HG03025 (cell line): ENCODE data around the gene KRT13.

ENCODE experiments used
- ATAC-seq: cut with Tn5 transposase; IDR thresholded peaks from one replicate; pipeline ENCODE4 v1.9.1; 2021; ENCODE audit warnings: mild to moderate bottlenecking, moderate library complexity; ENCODE audit not compliant: unreplicated experiment, low FRiP score

KRT13 gene

GRCh38 chr17:41478237-41478636 lies 27.2 kb downstream of the KRT13 start:
- ATAC-seq: no peak

GRCh38 chr17:41476866-41477815 lies 28.3 kb downstream of the KRT13 start:
- ATAC-seq: no peak

GRCh38 chr17:41475421-41475820 lies 30.0 kb downstream of the KRT13 start:
- ATAC-seq: no peak

GRCh38 chr17:41474863-41475262 lies 30.5 kb downstream of the KRT13 start:
- ATAC-seq: no peak

- ATAC-seq: no peak
These were observed 37.1 kb downstream of the KRT13 start for GRCh38 chr17:41468346-41468745.

- ATAC-seq: no peak
These were observed 37.9 kb downstream of the KRT13 start for GRCh38 chr17:41467561-41467960.

- ATAC-seq: no peak
These were observed 38.4 kb downstream of the KRT13 start, which contains the start of gene KRT32 for GRCh38 chr17:41466988-41467387. TSS of gene KRT32 (minus strand) at chr17:41467386. CDS start at chr17:41467325, 61 bp downstream.

- no peak for ATAC-seq
These were observed 40.7 kb downstream of the KRT13 start for GRCh38 chr17:41464682-41465081.

GRCh38 chr17:41464173-41464572 lies 41.2 kb downstream of the KRT13 start:
- ATAC-seq: no peak

- no peak for ATAC-seq
These were observed 41.7 kb downstream of the KRT13 start for GRCh38 chr17:41463746-41464145.

- ATAC-seq: no peak
These were observed 42.7 kb downstream of the KRT13 start for GRCh38 chr17:41462705-41463104.

- no peak for ATAC-seq
These were observed 47.7 kb downstream of the KRT13 start for GRCh38 chr17:41457676-41458075.

- no peak for ATAC-seq
These were observed 49.2 kb downstream of the KRT13 start for GRCh38 chr17:41456204-41456603.

GRCh38 chr17:41455236-41455635 lies 50.2 kb downstream of the KRT13 start:
- no peak for ATAC-seq

GRCh38 chr17:41453066-41453465 lies 52.3 kb downstream of the KRT13 start:
- ATAC-seq: no peak

- no peak for ATAC-seq
These were observed 53.1 kb downstream of the KRT13 start for GRCh38 chr17:41452281-41452680.

- ATAC-seq: no peak
These were observed 54.2 kb downstream of the KRT13 start for GRCh38 chr17:41451154-41451728.
